Tibial nerve (tissue), 4 donors: ENCODE results near the gene DCAF4. TPM values are rescaled to one million over a fixed set of nuclear protein-coding genes. Genes with fewer than 3 reads are reported as not detected.

Experiments used
- DNase-seq, 2 donors: peaks; one replicate each; pipeline ENCODE4 v3.0.0-alpha.2; 2019; ENCODE audit warnings: low spot score in 2 of 2
- H3K27ac ChIP-seq, 4 donors: fragments of 200-600 bp; sonication (generic) in 3 of 4; one replicate each; pipeline ENCODE4 v1.5.1; 2017 to 2019; ENCODE audit warnings: mild to moderate bottlenecking in 1 of 4
- H3K27me3 ChIP-seq, 2 donors: fragments of 200-600 bp; sonication (generic) in 1 of 2; one replicate each; pipeline versions ENCODE4 v1.5.1 to v1.6.0; 2017 to 2019
- H3K36me3 ChIP-seq, 3 donors: fragments of 200-600 bp; sonication (generic); one replicate each; pipeline ENCODE4 v1.5.1; 2018 to 2019
- H3K4me1 ChIP-seq, 4 donors: fragments of 200-600 bp; sonication (generic) in 3 of 4; one replicate each; pipeline ENCODE4 v1.5.1; 2017 to 2019
- H3K4me3 ChIP-seq, 4 donors: fragments of 200-600 bp; sonication (generic) in 3 of 4; one replicate each; pipeline ENCODE4 v1.5.1; 2017 to 2019; ENCODE audit warnings: mild to moderate bottlenecking in 1 of 4, moderate library complexity in 1 of 4
- H3K9me3 ChIP-seq, 4 donors: fragments of 200-600 bp; sonication (generic) in 3 of 4; one replicate each; pipeline ENCODE4 v1.5.1; 2017 to 2019
- EP300 ChIP-seq, 2 donors: sonication (generic); formaldehyde crosslinking; IDR thresholded peaks; one replicate each; pipeline ENCODE4 v1.6.1; 2017; ENCODE audit warnings: antibody characterized with exemption in 2 of 2, mild to moderate bottlenecking in 1 of 2
- POLR2A ChIP-seq, 2 donors: fragments of 450-650 bp; IDR thresholded peaks; one replicate each; pipeline ENCODE4 v1.6.1; 2017; ENCODE audit warnings: antibody characterized with exemption in 2 of 2, mild to moderate bottlenecking in 2 of 2, moderate library complexity in 2 of 2
- WGBS, 2 donors: methylation state at CpG; one replicate each; pipeline ENCODE4 v1.1.5; 2018; 5-methylcytosine and 5-hydroxymethylcytosine counted together
- total RNA-seq, 4 donors: library from RNA; depleted of rRNA; stranded (reverse); fragments of >200 nt; gene quantifications; one replicate each; pipeline ENCODE4 v1.1.0, GENCODE V29; 2016
- TF ChIP-seq, protein P1 (sequence below), 5 experiments: fragments of 200-600 bp in 3 of 5; fragments of 450-650 bp in 2 of 5; sonication (generic) in 3 of 5; IDR thresholded peaks; one replicate each; pipeline ENCODE4 v1.5.1; 2016 to 2019; ENCODE audit warnings: antibody characterized with exemption in 5 of 5, mild to moderate bottlenecking in 3 of 5, moderate library complexity in 2 of 5

The DCAF4 gene
- total RNA-seq, 4 donors from 2014 or later: 6.6 to 84.1 (median 20.2) TPM

GRCh38 chr14:72941286-72941985, 15.2 kb downstream of the DCAF4 start:
- DNase-seq: no peak
- 69 to 73% methylated on average over 12 of the region's 12 CpGs for WGBS, 2 donors
- Histone ChIP-seq H3K4me3 (no peak overlapping the region), H3K27ac (no peak overlapping the region), H3K4me1 (no peaks in the 10 kb centered on the region), H3K27me3 (no peaks in the 10 kb centered on the region), H3K36me3 (peaks cover 3 to 87% (median 8%) of the 10 kb centered on the region in 3 donors), H3K9me3 (no peaks in the 10 kb centered on the region)
- TF ChIP-seq, protein P1, sequence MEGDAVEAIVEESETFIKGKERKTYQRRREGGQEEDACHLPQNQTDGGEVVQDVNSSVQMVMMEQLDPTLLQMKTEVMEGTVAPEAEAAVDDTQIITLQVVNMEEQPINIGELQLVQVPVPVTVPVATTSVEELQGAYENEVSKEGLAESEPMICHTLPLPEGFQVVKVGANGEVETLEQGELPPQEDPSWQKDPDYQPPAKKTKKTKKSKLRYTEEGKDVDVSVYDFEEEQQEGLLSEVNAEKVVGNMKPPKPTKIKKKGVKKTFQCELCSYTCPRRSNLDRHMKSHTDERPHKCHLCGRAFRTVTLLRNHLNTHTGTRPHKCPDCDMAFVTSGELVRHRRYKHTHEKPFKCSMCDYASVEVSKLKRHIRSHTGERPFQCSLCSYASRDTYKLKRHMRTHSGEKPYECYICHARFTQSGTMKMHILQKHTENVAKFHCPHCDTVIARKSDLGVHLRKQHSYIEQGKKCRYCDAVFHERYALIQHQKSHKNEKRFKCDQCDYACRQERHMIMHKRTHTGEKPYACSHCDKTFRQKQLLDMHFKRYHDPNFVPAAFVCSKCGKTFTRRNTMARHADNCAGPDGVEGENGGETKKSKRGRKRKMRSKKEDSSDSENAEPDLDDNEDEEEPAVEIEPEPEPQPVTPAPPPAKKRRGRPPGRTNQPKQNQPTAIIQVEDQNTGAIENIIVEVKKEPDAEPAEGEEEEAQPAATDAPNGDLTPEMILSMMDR (IDR thresholded peaks at IDR 0.05): no peak
- TF ChIP-seq EP300 (IDR thresholded peaks at IDR 0.05) (no peak), POLR2A (IDR thresholded peaks at IDR 0.05) (no peak)

DNA sequence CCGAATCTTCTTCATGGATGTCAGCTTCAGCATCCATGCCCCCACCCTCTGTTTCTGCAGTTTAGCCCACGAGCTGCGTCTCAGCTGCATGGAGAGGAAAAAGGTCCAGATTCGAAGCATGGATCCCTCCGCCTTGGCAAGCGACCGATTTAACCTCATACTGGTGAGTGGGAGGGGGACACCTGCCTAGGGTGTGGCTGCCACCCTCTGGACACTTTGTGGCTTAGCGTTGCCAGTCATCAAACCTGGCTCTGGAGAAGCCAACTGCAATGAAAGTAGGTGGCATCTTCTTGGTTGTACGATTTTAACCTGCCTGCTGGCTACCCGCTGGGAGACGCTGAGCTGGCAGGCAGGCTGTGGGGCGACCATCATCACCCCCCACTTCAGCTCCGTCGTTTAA, 16.7 kb downstream of the DCAF4 start:
- Histone ChIP-seq H3K4me3 (no peak overlapping the region), H3K9me3 (no peaks in the 10 kb centered on the region), H3K27ac (no peak overlapping the region), H3K4me1 (no peaks in the 10 kb centered on the region), H3K36me3 (peaks cover 3 to 97% (median 8%) of the 10 kb centered on the region in 3 donors), H3K27me3 (no peaks in the 10 kb centered on the region)
- no peak for TF ChIP-seq POLR2A (IDR thresholded peaks at IDR 0.05)
- no peak for TF ChIP-seq EP300 (IDR thresholded peaks at IDR 0.05)
- TF ChIP-seq, protein P1 (IDR thresholded peaks at IDR 0.05): no peak
- no peak for DNase-seq
- WGBS, 2 donors: 94 to 96% methylated on average over 14 of the region's 14 CpGs

DNA sequence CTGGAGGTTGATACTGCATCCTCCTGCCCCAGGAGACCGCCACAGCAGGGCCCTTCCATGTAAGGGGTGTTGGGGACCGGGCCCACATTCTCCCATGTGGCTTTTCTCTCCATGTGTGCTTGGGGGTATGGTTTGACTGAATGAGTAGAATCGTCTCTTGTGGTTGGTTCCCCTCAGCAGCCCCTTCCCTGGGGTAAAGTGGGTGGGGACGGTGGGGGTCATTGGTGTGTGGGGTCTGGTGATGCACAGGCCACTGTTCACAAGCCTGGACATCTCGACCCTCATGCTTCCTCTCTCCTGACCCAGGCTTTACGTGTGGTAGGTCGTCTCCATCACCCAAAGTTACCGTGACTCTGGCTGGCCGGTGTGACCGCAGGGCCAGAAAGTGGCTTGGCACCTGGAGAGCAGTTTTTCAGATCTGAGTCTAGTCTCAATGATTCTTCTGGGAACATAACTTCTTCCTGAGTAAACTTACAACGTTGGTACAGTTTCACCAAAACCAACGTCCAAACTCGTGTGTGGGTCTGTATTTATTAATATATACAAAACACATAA, 17.7 kb downstream of the DCAF4 start:
- no peaks in the 10 kb centered on the region for H3K27me3 ChIP-seq
- no peak for TF ChIP-seq EP300 (IDR thresholded peaks at IDR 0.05)
- TF ChIP-seq, protein P1 (IDR thresholded peaks at IDR 0.05): no peak
- TF ChIP-seq POLR2A (IDR thresholded peaks at IDR 0.05): no peak
- no peak for DNase-seq
- H3K4me1 ChIP-seq: no peaks in the 10 kb centered on the region
- H3K9me3 ChIP-seq: no peaks in the 10 kb centered on the region
- H3K36me3 ChIP-seq: peaks cover 3 to 86% (median 8%) of the 10 kb centered on the region in 3 donors
- H3K4me3 ChIP-seq: no peak overlapping the region
- WGBS, 2 donors: 88 to 90% methylated on average over 13 of the region's 13 CpGs
- no peak overlapping the region for H3K27ac ChIP-seq

GRCh38 chr14:72945356-72946027, 19.2 kb downstream of the DCAF4 start:
- Histone ChIP-seq H3K4me1 (no peaks in the 10 kb centered on the region), H3K27me3 (no peaks in the 10 kb centered on the region), H3K36me3 (peaks cover 3 to 77% (median 8%) of the 10 kb centered on the region in 3 donors), H3K4me3 (no peak overlapping the region), H3K27ac (no peak overlapping the region), H3K9me3 (no peaks in the 10 kb centered on the region)
- no peak for TF ChIP-seq EP300 (IDR thresholded peaks at IDR 0.05)
- TF ChIP-seq POLR2A (IDR thresholded peaks at IDR 0.05): no peak
- DNase-seq: no peak
- 90 to 91% methylated on average over 13 of the region's 13 CpGs for WGBS, 2 donors

GRCh38 chr14:72946491-72946890, 20.2 kb downstream of the DCAF4 start:
- 84 to 93% methylated on average over 8 of the region's 8 CpGs for WGBS, 2 donors
- no peak for DNase-seq
- TF ChIP-seq POLR2A (IDR thresholded peaks at IDR 0.05) (no peak), EP300 (IDR thresholded peaks at IDR 0.05) (no peak)
- TF ChIP-seq, protein P1 (IDR thresholded peaks at IDR 0.05): no peak
- H3K27me3 ChIP-seq: no peaks in the 10 kb centered on the region
- H3K27ac ChIP-seq: no peak overlapping the region
- no peaks in the 10 kb centered on the region for H3K4me1 ChIP-seq
- no peaks in the 10 kb centered on the region for H3K9me3 ChIP-seq
- peaks cover 3 to 75% (median 9%) of the 10 kb centered on the region in 3 donors for H3K36me3 ChIP-seq
- no peak overlapping the region for H3K4me3 ChIP-seq
